ENCODE measurements around the gene CMTR1.

- TF ChIP-seq CTCF (tag by site-specific recombination; IDR thresholded peaks at IDR 0.05) (no peak), ZNF704 (tag by site-specific recombination; IDR thresholded peaks at IDR 0.05) (no peak), ZNF19 (tag by site-specific recombination; IDR thresholded peaks at IDR 0.05; ENCODE audit: low read depth) (no peak), REST (tag by site-specific recombination; IDR thresholded peaks at IDR 0.05) (peak; percentile 95), RBAK (tag by site-specific recombination; IDR thresholded peaks at IDR 0.05) (no peak)
These were observed 92.7 kb downstream of the CMTR1 start for GRCh38 chr6:37525460-37526357.
